ENCODE measurements around the gene ARAP1. TPM values are rescaled to one million over a fixed set of nuclear protein-coding genes. Genes with fewer than 3 reads are reported as not detected.

The ARAP1 gene
- total RNA-seq, 1 donor from 2014 or later, result 81.5 TPM

- Mint-ChIP-seq H3K27ac (no peak overlapping the region), H3K9me3 (no peaks in the 10 kb centered on the region), H3K27me3 (peaks cover 11% of the 10 kb centered on the region), H3K4me3 (no peak overlapping the region), H3K36me3 (ENCODE audit: low read depth) (no peaks in the 10 kb centered on the region), H3K4me1 (no peaks in the 10 kb centered on the region)
- intact Hi-C loops (cut with micrococcal nuclease), result no loop called here
- DNase-seq, result no peak
Observed at GRCh38 chr11:72637926-72638325, 114.3 kb downstream of the ARAP1 start.

GRCh38 chr11:72637198-72637597, 115.0 kb downstream of the ARAP1 start:
- Mint-ChIP-seq H3K36me3 (ENCODE audit: low read depth) (no peaks in the 10 kb centered on the region), H3K27ac (no peak overlapping the region)

GRCh38 chr11:72636376-72636775, 115.8 kb downstream of the ARAP1 start:
- DNase-seq, result no peak
- H3K27ac Mint-ChIP-seq, result no peak overlapping the region
- no peaks in the 10 kb centered on the region for H3K9me3 Mint-ChIP-seq
- no peaks in the 10 kb centered on the region for H3K36me3 Mint-ChIP-seq (ENCODE audit: low read depth)
- intact Hi-C loops (cut with micrococcal nuclease), result no loop called here
- peaks cover 11% of the 10 kb centered on the region for H3K27me3 Mint-ChIP-seq
- no peaks in the 10 kb centered on the region for H3K4me1 Mint-ChIP-seq
- no peak overlapping the region for H3K4me3 Mint-ChIP-seq

More at GRCh38 chr11:72637198-72637597, 115.0 kb downstream of the ARAP1 start:
- no peaks in the 10 kb centered on the region for H3K4me1 Mint-ChIP-seq
- H3K9me3 Mint-ChIP-seq, result no peaks in the 10 kb centered on the region
- H3K27me3 Mint-ChIP-seq, result peaks cover 11% of the 10 kb centered on the region
- intact Hi-C loops (cut with micrococcal nuclease), result no loop called here
- no peak overlapping the region for H3K4me3 Mint-ChIP-seq
- no peak for DNase-seq

- no peaks in the 10 kb centered on the region for H3K9me3 Mint-ChIP-seq
- intact Hi-C loops (cut with micrococcal nuclease), result no loop called here
- no peaks in the 10 kb centered on the region for H3K36me3 Mint-ChIP-seq (ENCODE audit: low read depth)
- H3K27me3 Mint-ChIP-seq, result peaks cover 11% of the 10 kb centered on the region
- DNase-seq, result no peak
- no peak overlapping the region for H3K27ac Mint-ChIP-seq
- no peak overlapping the region for H3K4me3 Mint-ChIP-seq
- no peaks in the 10 kb centered on the region for H3K4me1 Mint-ChIP-seq
Observed at GRCh38 chr11:72635933-72636332, 116.3 kb downstream of the ARAP1 start.

- no peak overlapping the region for H3K4me3 Mint-ChIP-seq
- H3K4me1 Mint-ChIP-seq, result no peaks in the 10 kb centered on the region
- H3K27me3 Mint-ChIP-seq, result peaks cover 13% of the 10 kb centered on the region
- H3K27ac Mint-ChIP-seq, result no peak overlapping the region
- no peak for DNase-seq
- no peaks in the 10 kb centered on the region for H3K9me3 Mint-ChIP-seq
- intact Hi-C loops (cut with micrococcal nuclease), result no loop called here
- H3K36me3 Mint-ChIP-seq (ENCODE audit: low read depth), result no peaks in the 10 kb centered on the region
Observed at GRCh38 chr11:72635309-72635915, 116.8 kb downstream of the ARAP1 start.

Other genes starting within 250 kb of the ARAP1 start
- 0.33 and 0.43 TPM in 2 replicates for gene PDE2A, start 78.0 kb downstream of the ARAP1 start, total RNA-seq
- 16.3 and 17.2 TPM in 2 replicates for gene STARD10, start 41.6 kb upstream of the ARAP1 start, total RNA-seq
- 74.1 and 75.8 TPM in 2 replicates for gene ATG16L2, start 62.0 kb upstream of the ARAP1 start, total RNA-seq